ENCODE results near the gene ST8SIA3. TPM values are rescaled to one million over a fixed set of nuclear protein-coding genes. Genes with fewer than 3 reads are reported as not detected.
"Not testable (repeated sequence)": the region's sequence is repeated elsewhere in the genome, so short reads cannot be mapped to it uniquely, and the experiment has no call there.

Gene ST8SIA3
- polyA plus RNA-seq, 4 donors: 0.01 to 0.05 (median 0.03) TPM; not detected in 1

- no peak for DNase-seq (ENCODE audit: low read depth in 4 of 4, low spot score in 2 of 4)
Observed at GRCh38 chr18:57362714-57363113, 10.4 kb downstream of the ST8SIA3 start.

DNA sequence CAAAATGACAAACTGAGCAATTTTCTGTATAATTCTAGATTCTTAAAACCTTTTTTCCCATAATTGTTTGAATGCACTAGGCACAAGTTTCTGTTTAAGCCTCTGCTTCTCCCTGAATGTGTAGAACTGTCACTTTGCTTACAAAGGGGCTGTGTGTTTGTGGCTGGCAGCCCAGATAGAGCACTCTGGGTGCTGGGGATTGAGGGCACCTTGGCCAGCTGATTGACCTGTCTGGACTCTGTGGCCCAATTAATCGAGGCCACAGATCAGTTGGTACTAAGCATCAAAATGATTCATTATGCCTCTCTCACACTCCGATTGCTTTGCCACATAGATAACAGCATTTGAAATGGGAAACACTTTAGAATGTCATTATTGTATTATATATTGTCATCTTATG lies 12.1 kb downstream of the ST8SIA3 start:
- no peak for DNase-seq (ENCODE audit: low read depth in 4 of 4, low spot score in 2 of 4)

GRCh38 chr18:57366528-57367081 lies 14.2 kb downstream of the ST8SIA3 start:
- no peak for DNase-seq (ENCODE audit: low read depth in 4 of 4, low spot score in 2 of 4)

DNA sequence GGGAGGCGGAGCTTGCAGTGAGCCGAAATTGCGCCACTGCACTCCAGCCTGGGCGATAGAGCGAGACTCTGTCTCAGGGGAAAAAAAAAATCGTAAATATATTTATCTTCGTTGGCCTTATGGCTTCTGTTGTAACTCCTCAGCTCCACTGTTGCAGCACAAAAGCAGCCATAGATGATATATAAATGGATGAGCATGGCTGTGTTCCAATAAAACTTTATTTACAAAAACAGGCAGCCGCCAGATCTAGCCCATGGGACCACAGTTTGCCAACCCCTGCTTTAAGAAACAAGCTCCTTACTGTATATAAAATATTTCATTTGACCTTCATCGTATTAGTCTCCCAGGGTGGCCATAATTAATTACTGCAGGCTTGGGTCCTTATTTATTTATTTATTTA lies 20.1 kb downstream of the ST8SIA3 start:
- DNase-seq (ENCODE audit: low read depth in 4 of 4, low spot score in 2 of 4): no peak

DNA sequence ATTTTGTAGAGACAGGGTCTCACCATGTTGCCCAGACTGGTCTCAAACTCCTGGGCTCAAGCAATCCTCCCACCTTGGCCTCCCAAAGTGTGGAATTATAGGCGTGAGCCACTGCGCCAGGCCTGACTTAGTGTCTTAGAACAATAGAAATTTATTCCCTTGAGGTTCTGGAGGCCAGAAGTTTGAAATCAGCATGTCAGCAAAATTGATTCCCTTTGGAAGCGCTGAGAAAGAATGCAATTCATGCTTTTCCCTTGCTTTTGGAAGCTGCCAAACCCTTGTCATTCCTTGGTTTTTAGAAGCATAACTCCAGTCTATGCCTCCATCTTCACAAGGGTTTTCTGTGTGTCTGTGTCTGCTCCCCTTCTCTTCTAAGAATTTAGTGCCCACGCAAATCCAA lies 20.7 kb downstream of the ST8SIA3 start:
- DNase-seq (ENCODE audit: low read depth in 4 of 4, low spot score in 2 of 4): no peak

- no peak for DNase-seq (ENCODE audit: low read depth in 4 of 4, low spot score in 2 of 4)
Observed at GRCh38 chr18:57376503-57376902, 24.1 kb downstream of the ST8SIA3 start.

GRCh38 chr18:57389271-57389670 lies 36.9 kb downstream of the ST8SIA3 start:
- no peak for DNase-seq (ENCODE audit: low read depth in 4 of 4, low spot score in 2 of 4)

- DNase-seq (ENCODE audit: low read depth in 4 of 4, low spot score in 2 of 4): no peak
Observed at GRCh38 chr18:57390044-57390443, 37.7 kb downstream of the ST8SIA3 start.

DNA sequence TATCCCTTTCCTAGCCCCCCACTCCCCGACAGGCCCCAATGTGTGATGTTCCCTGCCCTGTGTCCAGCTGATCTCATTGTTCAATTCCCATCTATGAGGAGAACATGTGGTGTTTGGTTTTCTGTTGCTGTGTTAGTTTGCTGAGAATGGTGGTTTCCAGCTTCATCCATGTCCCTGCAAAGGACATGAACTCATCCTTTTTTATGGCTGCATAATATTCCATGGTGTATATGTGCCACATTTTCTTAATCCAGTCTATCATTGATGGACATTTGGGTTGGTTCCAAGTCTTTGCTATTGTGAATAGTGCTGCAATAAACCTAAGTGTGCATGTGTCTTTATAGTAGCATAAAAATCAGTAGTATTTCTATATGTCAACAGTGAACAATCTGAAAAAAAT lies 42.4 kb downstream of the ST8SIA3 start:
- not testable (repeated sequence) for DNase-seq (ENCODE audit: low read depth in 4 of 4, low spot score in 2 of 4)

DNA sequence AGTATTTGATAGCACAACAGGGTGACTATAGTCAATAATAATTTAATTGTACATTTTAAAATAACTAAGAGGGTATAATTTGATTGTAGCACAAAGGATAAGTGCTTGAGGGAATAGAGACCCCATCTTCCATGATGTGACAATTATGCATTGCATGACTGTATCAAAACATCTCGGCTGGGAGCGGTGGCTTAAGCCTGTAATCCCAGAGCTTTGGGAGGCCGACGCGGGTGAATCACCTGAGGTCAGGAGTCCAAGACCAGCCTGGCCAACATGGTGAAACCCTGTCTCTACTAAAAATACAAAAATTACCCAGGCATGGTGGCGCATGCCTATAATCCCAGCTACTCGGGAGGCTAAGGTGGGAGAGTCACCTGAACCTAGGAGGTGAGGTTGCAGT lies 44.5 kb downstream of the ST8SIA3 start:
- DNase-seq (ENCODE audit: low read depth in 4 of 4, low spot score in 2 of 4): not testable (repeated sequence)

- no peak for DNase-seq (ENCODE audit: low read depth in 4 of 4, low spot score in 2 of 4)
Observed at GRCh38 chr18:57397440-57398132, 45.2 kb downstream of the ST8SIA3 start.

DNA sequence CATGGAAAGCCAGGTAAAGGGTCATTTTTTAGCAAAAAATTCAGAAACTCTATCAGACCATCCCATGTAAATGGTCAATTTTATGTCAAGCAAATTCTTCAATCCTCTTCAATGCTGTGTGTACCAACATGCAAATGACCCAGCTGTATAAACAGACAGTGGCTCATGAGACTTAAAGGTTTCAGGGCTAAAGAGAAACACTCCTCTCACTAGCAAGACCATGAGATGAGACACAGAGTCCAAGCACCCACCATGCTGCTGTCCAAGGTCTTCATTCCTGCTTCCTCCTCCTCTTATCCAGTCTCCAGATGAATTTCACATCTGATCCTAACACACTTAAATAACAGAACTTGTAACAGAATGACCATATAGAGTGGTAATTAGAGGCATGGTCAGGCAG lies 52.0 kb downstream of the ST8SIA3 start:
- DNase-seq (ENCODE audit: low read depth in 4 of 4, low spot score in 2 of 4): no peak

GRCh38 chr18:57409650-57410049 lies 57.3 kb downstream of the ST8SIA3 start:
- DNase-seq (ENCODE audit: low read depth in 4 of 4, low spot score in 2 of 4): no peak

GRCh38 chr18:57410749-57411148 lies 58.4 kb downstream of the ST8SIA3 start:
- DNase-seq (ENCODE audit: low read depth in 4 of 4, low spot score in 2 of 4): no peak

DNA sequence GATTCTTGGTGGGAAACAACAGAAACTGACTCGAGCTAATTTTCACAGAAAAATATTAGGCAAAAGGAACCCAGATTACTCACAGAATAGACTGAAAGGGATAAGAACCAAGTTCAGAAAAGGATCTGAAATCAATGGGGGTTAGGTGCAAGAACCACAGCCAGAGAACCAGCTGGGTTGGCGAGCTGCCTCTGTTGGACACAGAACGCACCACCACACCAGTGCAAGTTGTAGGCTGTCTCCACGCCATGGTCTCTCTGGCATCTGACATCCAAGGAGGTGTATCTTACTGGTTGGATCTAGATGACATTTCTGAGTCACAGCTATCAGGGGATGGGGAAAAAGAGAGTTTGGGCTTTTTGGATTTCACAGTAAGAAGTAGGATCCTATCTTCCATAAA lies 64.2 kb downstream of the ST8SIA3 start:
- no peak for DNase-seq (ENCODE audit: low read depth in 4 of 4, low spot score in 2 of 4)

Other genes starting within 250 kb of the ST8SIA3 start
- not detected for gene BOD1L2, start 205.5 kb upstream of the ST8SIA3 start, polyA plus RNA-seq (ENCODE audit: insufficient read length in 4 of 4)
- gene ONECUT2, start 82.8 kb downstream of the ST8SIA3 start, polyA plus RNA-seq (ENCODE audit: insufficient read length in 4 of 4): under 1 TPM; 0.06 to 0.13 (median 0.12) TPM
- gene FECH, start 234.1 kb downstream of the ST8SIA3 start, polyA plus RNA-seq (ENCODE audit: insufficient read length in 4 of 4): 10 to 100 TPM; 37.8 to 45.3 (median 39.6) TPM